ENCODE results near the gene TNC.

GRCh38 chr9:115004545-115004944 lies 113.4 kb downstream of the TNC start:
- TF ChIP-seq POLR2A (IDR thresholded peaks at IDR 0.05): no peak
- TF ChIP-seq CTCF (IDR thresholded peaks at IDR 0.05): no peak
- no peak for TF ChIP-seq POLR2AphosphoS5 (IDR thresholded peaks at IDR 0.05)

Measured in prostate gland (tissue), 2 donors.